ENCODE data around the gene ATP8A2. TPM values are rescaled to one million over a fixed set of nuclear protein-coding genes. Genes with fewer than 3 reads are reported as not detected.

Gene ATP8A2
- total and polyA plus RNA-seq, 4 donors: 0.13 to 0.29 (median 0.24) TPM; not detected in 1

DNA sequence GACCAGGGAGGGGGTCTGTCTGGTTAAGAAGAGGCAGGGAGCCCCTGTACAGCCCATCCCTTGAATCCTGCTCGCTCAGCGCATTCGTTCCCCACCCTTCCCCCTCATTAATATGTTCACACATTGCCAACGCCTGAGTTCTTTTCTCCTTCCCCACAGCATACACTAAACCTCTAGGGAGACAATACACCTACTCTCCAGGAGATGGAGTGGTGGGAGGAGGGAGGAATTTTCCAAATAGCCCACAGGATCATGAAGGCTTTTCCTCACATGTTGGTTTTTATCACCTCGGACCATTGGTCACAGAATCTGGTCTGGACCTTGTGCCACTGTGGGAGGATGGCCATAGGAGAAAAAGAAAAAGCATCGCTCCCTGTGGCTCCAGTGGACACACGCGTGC, 385.1 kb downstream of the ATP8A2 start:
- H3K27ac ChIP-seq (ENCODE audit: low read depth in 1 of 2, low read length in 2 of 2): no peak overlapping the region
- H3K9me3 ChIP-seq (ENCODE audit: control insufficient read depth, low read length): no peaks in the 10 kb centered on the region
- no peak for ATAC-seq (ENCODE audit: low FRiP score)
- intact Hi-C loops (cut with DNase I): no loop called here
- H3K4me1 ChIP-seq (ENCODE audit: control insufficient read depth in 1 of 2, insufficient read depth in 2 of 2, low read length in 2 of 2): peaks cover 0 to 3% of the 10 kb centered on the region in 2 donors
- no peak for DNase-seq
- no peaks in the 10 kb centered on the region for H3K36me3 ChIP-seq (ENCODE audit: control insufficient read depth in 1 of 2, insufficient read depth in 2 of 2, low read length in 1 of 2)
- WGBS, 2 donors: 89 to 91% methylated on average over 8 of the region's 8 CpGs
- H3K27me3 ChIP-seq (ENCODE audit: control insufficient read depth in 1 of 2, insufficient read depth in 2 of 2, low read length in 1 of 2): no peaks in the 10 kb centered on the region
- H3K4me3 ChIP-seq (ENCODE audit: low read length in 2 of 2): no peak overlapping the region

DNA sequence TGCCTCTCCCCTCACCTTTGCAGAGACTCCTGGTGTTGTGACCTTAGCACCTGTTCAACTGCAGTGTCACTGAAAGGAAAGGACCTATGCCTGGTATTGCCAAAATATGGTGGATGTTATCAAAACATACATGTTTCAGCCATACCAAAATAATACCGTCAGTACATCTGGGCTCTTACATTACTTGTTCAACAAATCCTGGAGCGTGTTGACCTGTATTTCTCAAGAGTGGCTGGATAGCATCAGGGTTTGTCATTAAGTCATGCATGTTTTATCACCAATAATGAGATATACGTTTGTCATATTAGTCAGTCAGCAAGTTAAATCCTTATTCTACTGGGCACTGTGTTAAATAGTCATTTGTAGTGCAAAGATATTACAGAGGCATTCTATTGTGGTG, 389.3 kb downstream of the ATP8A2 start:
- H3K4me3 ChIP-seq (ENCODE audit: low read length in 2 of 2): no peak overlapping the region
- no peaks in the 10 kb centered on the region for H3K9me3 ChIP-seq (ENCODE audit: control insufficient read depth, low read length)
- DNase-seq (no peak), ATAC-seq (ENCODE audit: low FRiP score) (no peak)
- H3K27ac ChIP-seq (ENCODE audit: low read depth in 1 of 2, low read length in 2 of 2): no peak overlapping the region
- H3K27me3 ChIP-seq (ENCODE audit: control insufficient read depth in 1 of 2, insufficient read depth in 2 of 2, low read length in 1 of 2): no peaks in the 10 kb centered on the region
- H3K4me1 ChIP-seq (ENCODE audit: control insufficient read depth in 1 of 2, insufficient read depth in 2 of 2, low read length in 2 of 2): no peaks in the 10 kb centered on the region
- intact Hi-C loops (cut with DNase I): no loop called here
- no peaks in the 10 kb centered on the region for H3K36me3 ChIP-seq (ENCODE audit: control insufficient read depth in 1 of 2, insufficient read depth in 2 of 2, low read length in 1 of 2)
- 70 to 71% methylated on average over 3 of the region's 3 CpGs for WGBS, 2 donors

DNA sequence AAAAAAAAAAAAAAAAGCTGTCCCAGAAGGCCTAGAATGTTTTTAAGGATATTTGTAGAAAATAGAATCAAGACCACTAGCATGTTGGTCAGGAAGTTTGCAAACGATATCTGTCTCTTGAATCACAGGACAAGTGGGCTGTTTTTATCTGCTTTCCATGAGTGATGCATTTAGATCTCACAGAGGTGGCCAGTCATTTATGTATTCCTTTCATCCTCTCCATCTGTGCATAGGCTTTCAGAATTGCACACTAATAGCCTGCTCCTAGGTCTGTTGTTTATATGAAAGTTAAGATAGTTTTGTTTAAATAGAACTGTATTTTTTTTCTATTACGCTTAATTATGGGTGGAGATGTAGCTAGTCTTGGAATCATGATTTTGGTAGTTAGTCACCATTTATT, 390.5 kb downstream of the ATP8A2 start:
- Histone ChIP-seq H3K4me1 (ENCODE audit: control insufficient read depth in 1 of 2, insufficient read depth in 2 of 2, low read length in 2 of 2) (no peaks in the 10 kb centered on the region), H3K9me3 (ENCODE audit: control insufficient read depth, low read length) (no peaks in the 10 kb centered on the region), H3K27me3 (ENCODE audit: control insufficient read depth in 1 of 2, insufficient read depth in 2 of 2, low read length in 1 of 2) (no peaks in the 10 kb centered on the region), H3K4me3 (ENCODE audit: low read length in 2 of 2) (no peak overlapping the region), H3K36me3 (ENCODE audit: control insufficient read depth in 1 of 2, insufficient read depth in 2 of 2, low read length in 1 of 2) (no peaks in the 10 kb centered on the region), H3K27ac (ENCODE audit: low read depth in 1 of 2, low read length in 2 of 2) (no peak overlapping the region)
- DNase-seq: no peak
- 79 to 82% methylated on average over 2 of the region's 2 CpGs for WGBS, 2 donors
- intact Hi-C loops (cut with DNase I): no loop called here
- ATAC-seq (ENCODE audit: low FRiP score): no peak

DNA sequence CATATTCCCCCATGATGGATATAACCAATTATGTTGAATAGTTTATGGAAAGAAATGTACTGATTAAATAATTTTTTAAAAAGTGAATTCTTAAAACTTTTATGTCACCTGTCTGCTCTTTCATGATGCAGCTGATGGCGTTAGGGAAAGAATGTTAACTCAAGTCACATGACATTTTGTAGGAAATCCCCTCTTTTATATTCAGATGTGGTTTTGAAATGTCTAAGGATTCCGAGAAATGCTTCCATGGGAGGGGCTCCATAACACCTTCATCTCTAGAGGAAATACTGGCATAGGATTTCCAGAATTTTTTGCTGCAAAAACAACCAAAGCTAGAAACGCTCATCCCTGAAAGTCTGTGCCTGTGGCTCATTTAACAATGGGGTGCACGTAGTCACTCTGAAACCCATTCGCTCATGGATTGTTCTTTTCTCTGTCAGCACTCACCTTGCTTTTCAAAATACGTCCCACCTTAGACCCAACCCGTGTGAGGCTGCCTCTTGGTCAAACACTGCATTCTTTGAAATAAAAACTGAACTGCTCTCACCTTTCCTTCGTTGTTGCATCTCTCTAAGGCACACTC, 391.1 kb downstream of the ATP8A2 start:
- no peaks in the 10 kb centered on the region for H3K27me3 ChIP-seq (ENCODE audit: control insufficient read depth in 1 of 2, insufficient read depth in 2 of 2, low read length in 1 of 2)
- no peak overlapping the region for H3K27ac ChIP-seq (ENCODE audit: low read depth in 1 of 2, low read length in 2 of 2)
- intact Hi-C loops (cut with DNase I): no loop called here
- H3K36me3 ChIP-seq (ENCODE audit: control insufficient read depth in 1 of 2, insufficient read depth in 2 of 2, low read length in 1 of 2): no peaks in the 10 kb centered on the region
- ATAC-seq (ENCODE audit: low FRiP score) (no peak), DNase-seq (no peak)
- H3K9me3 ChIP-seq (ENCODE audit: control insufficient read depth, low read length): no peaks in the 10 kb centered on the region
- WGBS, 2 donors: 69 to 71% methylated on average over 8 of the region's 8 CpGs
- no peaks in the 10 kb centered on the region for H3K4me1 ChIP-seq (ENCODE audit: control insufficient read depth in 1 of 2, insufficient read depth in 2 of 2, low read length in 2 of 2)
- H3K4me3 ChIP-seq (ENCODE audit: low read length in 2 of 2): no peak overlapping the region

DNA sequence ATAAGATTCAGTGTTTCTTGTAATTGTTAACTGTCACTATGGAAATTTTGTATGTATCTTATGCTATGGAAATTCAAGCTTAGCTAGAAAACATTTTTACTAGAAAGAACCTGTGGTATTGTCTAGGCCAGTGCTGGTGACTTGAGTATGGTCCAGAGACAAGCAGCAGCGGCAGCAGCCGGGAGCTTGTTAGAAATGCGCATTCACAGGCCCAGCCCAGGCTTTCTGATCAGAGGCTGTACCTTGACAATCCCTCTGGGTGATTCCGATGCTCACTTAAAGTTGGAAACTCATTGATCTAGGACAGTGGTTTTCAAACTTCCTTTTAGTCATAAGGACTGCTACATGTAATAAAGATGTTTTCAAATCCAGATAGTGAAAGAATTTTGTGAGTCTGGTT, 392.6 kb downstream of the ATP8A2 start:
- Histone ChIP-seq H3K27ac (ENCODE audit: low read depth in 1 of 2, low read length in 2 of 2) (no peak overlapping the region), H3K9me3 (ENCODE audit: control insufficient read depth, low read length) (no peaks in the 10 kb centered on the region), H3K4me1 (ENCODE audit: control insufficient read depth in 1 of 2, insufficient read depth in 2 of 2, low read length in 2 of 2) (no peaks in the 10 kb centered on the region), H3K4me3 (ENCODE audit: low read length in 2 of 2) (no peak overlapping the region), H3K36me3 (ENCODE audit: control insufficient read depth in 1 of 2, insufficient read depth in 2 of 2, low read length in 1 of 2) (no peaks in the 10 kb centered on the region), H3K27me3 (ENCODE audit: control insufficient read depth in 1 of 2, insufficient read depth in 2 of 2, low read length in 1 of 2) (no peaks in the 10 kb centered on the region)
- 93% methylated on average over 4 of the region's 4 CpGs for WGBS, 2 donors
- intact Hi-C loops (cut with DNase I): no loop called here
- DNase-seq: no peak
- ATAC-seq (ENCODE audit: low FRiP score): no peak

DNA sequence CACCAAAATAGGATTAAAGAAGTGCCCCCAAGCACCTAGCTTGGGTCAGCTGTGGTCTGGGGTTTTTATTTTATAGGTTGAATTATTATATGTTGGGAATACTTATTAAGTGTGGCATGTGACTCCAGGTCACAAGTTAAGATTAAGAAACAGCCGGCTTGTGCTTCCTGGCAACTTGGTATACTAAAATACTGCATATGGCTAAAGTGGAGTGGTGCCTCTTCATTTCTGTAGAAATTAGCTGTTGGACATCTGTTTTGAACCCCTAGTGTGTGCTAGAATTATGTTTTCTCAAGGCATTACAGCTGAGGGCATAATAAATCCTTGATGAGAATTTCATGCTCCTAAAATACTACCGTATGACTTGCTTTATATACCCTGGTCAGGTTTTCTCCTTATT, 393.5 kb downstream of the ATP8A2 start:
- Histone ChIP-seq H3K27ac (ENCODE audit: low read depth in 1 of 2, low read length in 2 of 2) (no peak overlapping the region), H3K4me3 (ENCODE audit: low read length in 2 of 2) (no peak overlapping the region), H3K36me3 (ENCODE audit: control insufficient read depth in 1 of 2, insufficient read depth in 2 of 2, low read length in 1 of 2) (no peaks in the 10 kb centered on the region), H3K4me1 (ENCODE audit: control insufficient read depth in 1 of 2, insufficient read depth in 2 of 2, low read length in 2 of 2) (no peaks in the 10 kb centered on the region), H3K9me3 (ENCODE audit: control insufficient read depth, low read length) (no peaks in the 10 kb centered on the region), H3K27me3 (ENCODE audit: control insufficient read depth in 1 of 2, insufficient read depth in 2 of 2, low read length in 1 of 2) (no peaks in the 10 kb centered on the region)
- intact Hi-C loops (cut with DNase I): no loop called here
- DNase-seq (no peak), ATAC-seq (ENCODE audit: low FRiP score) (no peak)
- 85 to 95% methylated on average over 2 of the region's 2 CpGs for WGBS, 2 donors

DNA sequence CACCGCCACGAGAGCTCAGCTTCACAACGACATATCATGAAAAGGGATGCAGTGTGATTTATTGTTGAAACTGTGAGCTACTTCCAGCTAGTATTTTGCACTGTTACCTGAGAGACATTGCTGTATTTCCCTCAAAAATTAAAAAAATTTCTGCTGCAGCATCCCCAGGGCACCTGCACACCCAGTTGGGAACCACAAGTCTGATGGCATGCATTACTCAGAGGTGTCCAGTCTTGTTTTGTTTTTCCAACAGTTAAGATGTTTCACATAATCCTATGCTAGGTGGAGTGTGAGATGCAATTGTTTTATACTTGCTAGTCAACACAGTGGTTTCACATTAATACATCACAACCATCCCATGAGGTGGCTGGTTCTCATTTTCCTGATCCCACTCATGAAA, 394.8 kb downstream of the ATP8A2 start:
- Histone ChIP-seq H3K27me3 (ENCODE audit: control insufficient read depth in 1 of 2, insufficient read depth in 2 of 2, low read length in 1 of 2) (no peaks in the 10 kb centered on the region), H3K27ac (ENCODE audit: low read depth in 1 of 2, low read length in 2 of 2) (no peak overlapping the region), H3K4me1 (ENCODE audit: control insufficient read depth in 1 of 2, insufficient read depth in 2 of 2, low read length in 2 of 2) (no peaks in the 10 kb centered on the region), H3K9me3 (ENCODE audit: control insufficient read depth, low read length) (no peaks in the 10 kb centered on the region), H3K4me3 (ENCODE audit: low read length in 2 of 2) (no peak overlapping the region), H3K36me3 (ENCODE audit: control insufficient read depth in 1 of 2, insufficient read depth in 2 of 2, low read length in 1 of 2) (no peaks in the 10 kb centered on the region)
- intact Hi-C loops (cut with DNase I): no loop called here
- ATAC-seq (ENCODE audit: low FRiP score): no peak
- DNase-seq: no peak
- 94 to 98% methylated on average over 3 of the region's 3 CpGs for WGBS, 2 donors

DNA sequence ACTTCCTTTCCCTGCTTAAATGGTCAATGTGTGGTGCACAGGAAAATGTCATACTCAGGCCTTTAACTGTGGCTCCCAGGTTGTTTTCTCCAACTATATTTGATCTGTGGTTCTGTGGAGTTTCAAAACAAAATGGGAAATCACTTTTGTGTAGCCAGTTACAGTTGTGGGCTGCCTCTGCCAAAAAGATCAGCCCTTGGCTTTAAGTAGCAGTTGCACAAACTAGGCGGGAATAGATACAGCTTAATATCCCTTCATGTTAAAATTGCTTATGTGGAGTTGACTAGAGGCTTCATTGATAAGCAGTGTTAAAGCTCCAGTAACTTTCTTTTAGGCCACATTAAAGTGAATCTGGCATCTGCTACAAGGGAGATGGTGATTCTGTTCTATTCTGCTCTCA, 395.2 kb downstream of the ATP8A2 start:
- intact Hi-C loops (cut with DNase I): no loop called here
- H3K9me3 ChIP-seq (ENCODE audit: control insufficient read depth, low read length): no peaks in the 10 kb centered on the region
- DNase-seq: no peak
- H3K27me3 ChIP-seq (ENCODE audit: control insufficient read depth in 1 of 2, insufficient read depth in 2 of 2, low read length in 1 of 2): no peaks in the 10 kb centered on the region
- 94% methylated on average over 1 of the region's 1 CpG for WGBS, 2 donors
- H3K36me3 ChIP-seq (ENCODE audit: control insufficient read depth in 1 of 2, insufficient read depth in 2 of 2, low read length in 1 of 2): no peaks in the 10 kb centered on the region
- no peak for ATAC-seq (ENCODE audit: low FRiP score)
- no peak overlapping the region for H3K27ac ChIP-seq (ENCODE audit: low read depth in 1 of 2, low read length in 2 of 2)
- H3K4me3 ChIP-seq (ENCODE audit: low read length in 2 of 2): no peak overlapping the region
- no peaks in the 10 kb centered on the region for H3K4me1 ChIP-seq (ENCODE audit: control insufficient read depth in 1 of 2, insufficient read depth in 2 of 2, low read length in 2 of 2)

DNA sequence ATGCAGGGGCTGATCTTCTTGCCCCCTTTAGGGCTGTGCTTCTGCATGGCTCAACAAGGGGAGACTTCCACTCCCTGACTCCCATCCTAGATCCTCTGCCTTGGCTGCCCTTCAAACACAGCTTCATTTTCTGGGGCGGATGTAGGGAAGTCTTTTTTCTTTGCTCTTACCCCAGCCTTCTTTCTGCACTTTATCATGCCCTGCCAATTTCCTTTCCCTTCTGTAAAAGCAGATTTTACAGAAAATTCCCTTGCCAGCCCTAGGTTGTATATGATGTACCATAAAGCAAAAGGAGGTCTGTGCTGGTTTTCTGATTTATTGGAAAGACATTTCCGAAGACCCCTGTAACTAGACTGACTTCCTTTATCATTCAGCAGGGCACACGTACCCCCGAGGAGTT, 396.6 kb downstream of the ATP8A2 start:
- intact Hi-C loops (cut with DNase I): no loop called here
- no peak for DNase-seq
- Histone ChIP-seq H3K4me3 (ENCODE audit: low read length in 2 of 2) (no peak overlapping the region), H3K27ac (ENCODE audit: low read depth in 1 of 2, low read length in 2 of 2) (no peak overlapping the region), H3K4me1 (ENCODE audit: control insufficient read depth in 1 of 2, insufficient read depth in 2 of 2, low read length in 2 of 2) (no peaks in the 10 kb centered on the region), H3K9me3 (ENCODE audit: control insufficient read depth, low read length) (no peaks in the 10 kb centered on the region), H3K27me3 (ENCODE audit: control insufficient read depth in 1 of 2, insufficient read depth in 2 of 2, low read length in 1 of 2) (no peaks in the 10 kb centered on the region), H3K36me3 (ENCODE audit: control insufficient read depth in 1 of 2, insufficient read depth in 2 of 2, low read length in 1 of 2) (no peaks in the 10 kb centered on the region)
- WGBS, 2 donors: 75 to 76% methylated on average over 4 of the region's 4 CpGs
- no peak for ATAC-seq (ENCODE audit: low FRiP score)
